ENCODE data around the gene KCTD10.
A peak's percentile ranks its signal among the peaks of the same experiment; 100 is the strongest.

GRCh38 chr12:109433618-109434017, 43.5 kb downstream of the KCTD10 start:
- peak; percentile 14 for TF ChIP-seq CTCF (IDR thresholded peaks at IDR 0.05; ENCODE audit: insufficient read depth, low read length)
- no peak for TF ChIP-seq POLR2AphosphoS5 (IDR thresholded peaks at IDR 0.05; ENCODE audit: low read depth)
- TF ChIP-seq REST (IDR thresholded peaks at IDR 0.05; ENCODE audit: insufficient replicate concordance, low read depth), result no peak
- TF ChIP-seq SPI1 (IDR thresholded peaks at IDR 0.05; ENCODE audit: borderline replicate concordance, low read depth), result no peak
- no peak for TF ChIP-seq GABPA (IDR thresholded peaks at IDR 0.05; ENCODE audit: low read depth)

All from HL-60 (cell line).